Activated CD8-positive, alpha-beta T cell treated with anti-CD3 and anti-CD28 coated beads for 36 hours (primary cell): Measurements from ENCODE around the gene DNAJC21. TPM values are rescaled to one million over a fixed set of nuclear protein-coding genes. Genes with fewer than 3 reads are reported as not detected.

Experiments used
- ATAC-seq: fragments of 200-7000 bp; cut with Tn5 transposase; one replicate; pipeline ENCODE4 v1.10.0; 2021; ENCODE audit warnings: mild to moderate bottlenecking, moderate library complexity
- CTCF ChIA-PET: fragments of 350-600 bp; sonication (Branson Sonifier 250); formaldehyde crosslinking; loops from one replicate; lab custom pipeline; 2021; ENCODE audit warnings: antibody characterized with exemption; lab: Charles Lee
- POLR2A ChIA-PET: fragments of 350-600 bp; sonication (Branson Sonifier 250); formaldehyde crosslinking; loops from one replicate; lab custom pipeline; 2021; ENCODE audit warnings: antibody characterized with exemption; lab: Charles Lee
- DNase-seq: peaks from one replicate; pipeline ENCODE4 v3.0.0-alpha.2; 2020
- H3K27ac Mint-ChIP-seq: one replicate; pipeline ENCODE4 v1.8.0; 2021; ENCODE audit warnings: mild to moderate bottlenecking, mixed read lengths
- H3K27me3 Mint-ChIP-seq: one replicate; pipeline ENCODE4 v1.8.0; 2021; ENCODE audit warnings: mixed read lengths
- H3K36me3 Mint-ChIP-seq: one replicate; pipeline ENCODE4 v1.8.0; 2021; ENCODE audit warnings: low read depth, mixed read lengths
- H3K4me1 Mint-ChIP-seq: one replicate; pipeline ENCODE4 v1.8.0; 2021; ENCODE audit warnings: low read depth, mixed read lengths
- H3K4me3 Mint-ChIP-seq: one replicate; pipeline ENCODE4 v1.8.0; 2021; ENCODE audit warnings: mild to moderate bottlenecking, moderate library complexity, mixed read lengths
- H3K9me3 Mint-ChIP-seq: one replicate; pipeline ENCODE4 v1.8.0; 2021; ENCODE audit warnings: mixed read lengths
- CTCF ChIP-seq: fragments of 200-600 bp; IDR thresholded peaks from one replicate; pipeline ENCODE4 v1.8.0; 2022; ENCODE audit warnings: antibody characterized with exemption, mild to moderate bottlenecking
- intact Hi-C: fragments of 100-400 bp; cut with micrococcal nuclease; formaldehyde crosslinking; loops from one replicate; pipeline ENCODE4 v1.10.0; 2022
- total RNA-seq, 2 experiments: library from RNA; stranded (reverse); gene quantifications; one replicate each; pipeline ENCODE4 v1.2.3, GENCODE V29; 2021

DNAJC21 gene
- total RNA-seq, 2 experiments from 2014 or later = 48.3 to 51.8 TPM

GRCh38 chr5:35004200-35004599, 74.8 kb downstream of the DNAJC21 start:
- Mint-ChIP-seq H3K4me3 (no peak overlapping the region), H3K9me3 (peaks cover 2% of the 10 kb centered on the region), H3K4me1 (no peaks in the 10 kb centered on the region), H3K27me3 (peaks cover 25% of the 10 kb centered on the region), H3K36me3 (no peaks in the 10 kb centered on the region), H3K27ac (no peak overlapping the region)
- ATAC-seq (no peak), DNase-seq (no peak)
- ChIA-PET POLR2A (no interaction called here), CTCF (interaction anchor here (0.7 to 4.1 kb wide), 20 partner anchors 11 to 1149 kb away, joined by 3 to 41 read pairs (median 4); no protein-coding TSS in a partner anchor)
- intact Hi-C loops = loop anchor here (10.0 kb wide), 1 partner anchor 509 kb away; no protein-coding TSS in a partner anchor
- TF ChIP-seq CTCF = no peak

GRCh38 chr5:35004771-35005170, 75.4 kb downstream of the DNAJC21 start:
- no peaks in the 10 kb centered on the region for H3K4me1 Mint-ChIP-seq
- no peaks in the 10 kb centered on the region for H3K36me3 Mint-ChIP-seq
- DNase-seq = no peak
- intact Hi-C loops = loop anchor here (10.0 kb wide), 1 partner anchor 510 kb away; no protein-coding TSS in a partner anchor
- ChIA-PET CTCF (interaction anchor here (0.7 to 3.7 kb wide), 5 partner anchors 47 to 519 kb away, joined by 3 to 41 read pairs (median 4); no protein-coding TSS in a partner anchor), POLR2A (no interaction called here)
- H3K9me3 Mint-ChIP-seq = peaks cover 2% of the 10 kb centered on the region
- H3K4me3 Mint-ChIP-seq = no peak overlapping the region
- TF ChIP-seq CTCF = no peak
- peaks cover 27% of the 10 kb centered on the region for H3K27me3 Mint-ChIP-seq
- no peak for ATAC-seq
- no peak overlapping the region for H3K27ac Mint-ChIP-seq

Other genes starting within 250 kb of the DNAJC21 start
- gene TTC23L, start 90.4 kb upstream of the DNAJC21 start, total RNA-seq = under 1 TPM; 0.22 to 0.41 TPM
- gene RAD1, start 14.1 kb upstream of the DNAJC21 start, total RNA-seq = 10 to 100 TPM; 37.9 to 39.2 TPM
- 10 to 100 TPM; 77.3 to 78.8 TPM for gene BRIX1, start 13.8 kb upstream of the DNAJC21 start, total RNA-seq
- not detected for gene AGXT2, start 118.4 kb downstream of the DNAJC21 start, total RNA-seq